ENCODE data around the gene ACTL8. TPM values are rescaled to one million over a fixed set of nuclear protein-coding genes. Genes with fewer than 3 reads are reported as not detected.

Gene ACTL8
- total RNA-seq, 2 experiments from 2014 or later: not detected

GRCh38 chr1:17770983-17771382, 15.8 kb downstream of the ACTL8 start:
- intact Hi-C loops (cut with DNase I, micrococcal nuclease): no loop called here
- no peaks in the 10 kb centered on the region for H3K36me3 ChIP-seq (ENCODE audit: insufficient read depth, low read length)
- no peak overlapping the region for H3K27ac ChIP-seq (ENCODE audit: low read depth in 1 of 2, low read length in 2 of 2)
- H3K27ac Mint-ChIP-seq: no peak overlapping the region
- ATAC-seq (ENCODE audit: poor library complexity): no peak
- DNase-seq: no peak
- no peak overlapping the region for H3K4me3 ChIP-seq (ENCODE audit: low read length)
- H3K36me3 Mint-ChIP-seq (ENCODE audit: low read depth): no peaks in the 10 kb centered on the region
- no peak for TF ChIP-seq CTCF (IDR thresholded peaks at IDR 0.05)
- H3K9me3 ChIP-seq (ENCODE audit: control insufficient read depth in 1 of 2, insufficient read depth in 1 of 2, low read length in 2 of 2): peaks cover 0 to 8% of the 10 kb centered on the region in 2 experiments
- H3K4me3 Mint-ChIP-seq: no peak overlapping the region
- POLR2A ChIA-PET: no interaction called here
- no peaks in the 10 kb centered on the region for H3K4me1 ChIP-seq (ENCODE audit: insufficient read depth, low read length)
- H3K27me3 Mint-ChIP-seq: peaks cover 10% of the 10 kb centered on the region
- CTCF ChIA-PET: no interaction called here
- H3K4me1 Mint-ChIP-seq (ENCODE audit: low read depth): no peaks in the 10 kb centered on the region
- H3K27me3 ChIP-seq (ENCODE audit: control insufficient read depth in 1 of 2, insufficient read depth in 2 of 2, low read length in 2 of 2): peaks cover 0 to 3% of the 10 kb centered on the region in 2 experiments
- H3K9me3 Mint-ChIP-seq: no peaks in the 10 kb centered on the region

GRCh38 chr1:17772615-17773212, 17.6 kb downstream of the ACTL8 start:
- ChIA-PET CTCF (no interaction called here), POLR2A (no interaction called here)
- Histone ChIP-seq H3K36me3 (ENCODE audit: insufficient read depth, low read length) (no peaks in the 10 kb centered on the region), H3K4me1 (ENCODE audit: insufficient read depth, low read length) (no peaks in the 10 kb centered on the region), H3K9me3 (ENCODE audit: control insufficient read depth in 1 of 2, insufficient read depth in 1 of 2, low read length in 2 of 2) (peaks cover 0 to 8% of the 10 kb centered on the region in 2 experiments), H3K27ac (ENCODE audit: low read depth in 1 of 2, low read length in 2 of 2) (no peak overlapping the region), H3K27me3 (ENCODE audit: control insufficient read depth in 1 of 2, insufficient read depth in 2 of 2, low read length in 2 of 2) (peaks cover 0 to 3% of the 10 kb centered on the region in 2 experiments), H3K4me3 (ENCODE audit: low read length) (no peak overlapping the region)
- intact Hi-C loops (cut with DNase I, micrococcal nuclease): no loop called here
- H3K4me3 Mint-ChIP-seq: no peak overlapping the region
- peaks cover 5% of the 10 kb centered on the region for H3K27me3 Mint-ChIP-seq
- H3K9me3 Mint-ChIP-seq: no peaks in the 10 kb centered on the region
- no peak for TF ChIP-seq CTCF (IDR thresholded peaks at IDR 0.05)
- H3K27ac Mint-ChIP-seq: no peak overlapping the region
- ATAC-seq (ENCODE audit: poor library complexity) (no peak), DNase-seq (no peak)
- H3K36me3 Mint-ChIP-seq (ENCODE audit: low read depth): no peaks in the 10 kb centered on the region
- no peaks in the 10 kb centered on the region for H3K4me1 Mint-ChIP-seq (ENCODE audit: low read depth)

GRCh38 chr1:17773591-17774326, 18.6 kb downstream of the ACTL8 start:
- Mint-ChIP-seq H3K4me1 (ENCODE audit: low read depth) (no peaks in the 10 kb centered on the region), H3K9me3 (no peaks in the 10 kb centered on the region), H3K27ac (no peak overlapping the region), H3K27me3 (peaks cover 5% of the 10 kb centered on the region), H3K4me3 (no peak overlapping the region), H3K36me3 (ENCODE audit: low read depth) (no peaks in the 10 kb centered on the region)
- Histone ChIP-seq H3K4me1 (ENCODE audit: insufficient read depth, low read length) (no peaks in the 10 kb centered on the region), H3K4me3 (ENCODE audit: low read length) (no peak overlapping the region), H3K27me3 (ENCODE audit: control insufficient read depth in 1 of 2, insufficient read depth in 2 of 2, low read length in 2 of 2) (peaks cover 0 to 3% of the 10 kb centered on the region in 2 experiments), H3K36me3 (ENCODE audit: insufficient read depth, low read length) (no peaks in the 10 kb centered on the region), H3K27ac (ENCODE audit: low read depth in 1 of 2, low read length in 2 of 2) (no peak overlapping the region), H3K9me3 (ENCODE audit: control insufficient read depth in 1 of 2, insufficient read depth in 1 of 2, low read length in 2 of 2) (peaks cover 0 to 8% of the 10 kb centered on the region in 2 experiments)
- ChIA-PET CTCF (no interaction called here), POLR2A (no interaction called here)
- intact Hi-C loops (cut with DNase I, micrococcal nuclease): no loop called here
- no peak for ATAC-seq (ENCODE audit: poor library complexity)
- no peak for DNase-seq
- no peak for TF ChIP-seq CTCF (IDR thresholded peaks at IDR 0.05)
